HG03565 (cell line): Measurements from ENCODE around the gene LPXN.

ENCODE experiments used
- ATAC-seq: cut with Tn5 transposase; IDR thresholded peaks from one replicate; pipeline ENCODE4 v1.9.1; 2021; ENCODE audit warnings: mild to moderate bottlenecking, moderate library complexity; ENCODE audit not compliant: unreplicated experiment

Gene LPXN

GRCh38 chr11:58575377-58576020 is at the start of gene LPXN:
Gene LPXN, minus strand, starts transcription at chr11:58575856. Its CDS starts 84 bp downstream, at chr11:58575772.
- no peak for ATAC-seq

GRCh38 chr11:58625086-58625485 is 49.4 kb upstream of the LPXN start:
- no peak for ATAC-seq

DNA sequence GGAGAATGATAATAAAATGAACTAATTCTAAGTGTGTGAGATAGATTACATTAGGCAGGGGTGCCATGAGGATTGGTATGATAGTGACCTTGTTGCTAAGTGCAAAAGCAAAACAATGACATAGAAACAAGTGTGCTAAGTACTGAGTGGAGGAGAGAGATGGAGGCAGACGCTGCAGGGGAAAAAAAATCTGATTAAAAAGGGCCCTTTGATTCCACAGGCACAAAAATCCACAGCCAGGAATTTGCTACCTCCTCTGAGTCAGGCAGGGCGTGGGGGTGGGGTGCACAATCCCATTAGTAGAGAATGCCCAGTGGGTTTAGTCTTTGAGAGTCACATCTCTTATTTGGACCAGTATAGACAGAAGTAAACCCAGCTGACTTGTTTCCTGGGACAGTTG is 46.7 kb upstream of the LPXN start, which contains the start of gene CNTF:
TSS of gene CNTF (plus strand) at position 322 of the 400 bp plus-strand sequence. CDS start 88 bp downstream, outside the sequence.
- ATAC-seq: no peak

DNA sequence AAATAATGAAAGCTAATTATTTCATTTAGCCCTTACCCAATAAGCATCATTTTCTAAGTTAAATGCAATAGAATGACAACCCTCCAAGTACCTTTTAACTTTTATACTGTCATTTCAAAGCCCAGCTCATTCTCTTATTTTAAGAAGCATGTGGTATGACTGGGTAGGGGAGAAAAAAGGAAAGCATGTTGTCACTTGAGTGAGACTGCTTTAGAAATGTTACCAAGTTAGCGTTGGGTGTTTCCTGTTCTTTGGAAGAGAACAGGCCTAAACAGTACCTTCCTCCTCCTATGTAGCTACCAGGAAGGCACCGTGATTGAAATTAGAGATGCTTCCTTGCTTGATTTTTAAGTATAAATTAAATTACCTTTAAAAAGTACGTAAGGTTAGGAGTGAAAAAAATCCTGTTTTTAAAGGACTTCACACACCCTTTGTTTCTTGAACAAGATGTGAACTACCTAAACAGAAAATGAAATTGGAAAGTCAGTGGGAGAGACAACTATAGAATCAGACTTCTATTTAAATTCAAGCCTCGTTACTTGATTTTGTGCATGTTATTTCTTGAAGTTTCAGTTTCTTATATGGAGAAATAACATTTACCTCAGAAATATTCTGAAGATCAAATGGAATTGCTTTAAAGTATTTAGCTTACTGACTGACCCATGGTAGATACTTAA is 46.1 kb upstream of the LPXN start:
- peak; percentile 53 for ATAC-seq

DNA sequence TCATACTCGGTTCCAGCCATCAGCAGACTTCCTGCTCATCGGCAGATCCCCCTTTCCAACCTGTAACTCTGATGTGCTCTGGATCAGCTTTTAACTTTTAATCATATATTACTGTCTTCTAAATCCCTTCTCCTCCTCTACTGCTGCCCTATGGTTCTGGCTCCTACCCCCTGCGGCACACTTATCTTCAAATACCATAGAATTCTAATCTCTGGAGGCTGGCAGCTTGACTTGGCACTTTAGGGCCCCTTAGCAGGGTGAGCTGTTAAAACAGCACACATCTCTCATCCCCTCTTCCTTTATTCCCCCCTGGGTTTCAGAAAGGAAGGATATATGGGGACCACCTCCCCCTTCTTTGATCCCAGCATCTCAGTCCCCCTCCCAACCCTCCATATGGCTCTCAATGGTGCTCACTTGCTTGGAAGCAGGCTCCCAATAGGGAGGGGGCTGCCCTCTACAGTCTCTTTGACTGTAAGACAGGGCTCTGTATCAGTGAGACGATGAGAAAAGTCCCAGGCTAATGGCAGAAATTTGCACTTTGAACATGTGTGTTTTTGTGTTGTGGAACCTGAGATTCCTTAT is 42.4 kb upstream of the LPXN start:
- ATAC-seq: no peak

- ATAC-seq: no peak
Observed at GRCh38 chr11:58616594-58616993, 40.9 kb upstream of the LPXN start.

DNA sequence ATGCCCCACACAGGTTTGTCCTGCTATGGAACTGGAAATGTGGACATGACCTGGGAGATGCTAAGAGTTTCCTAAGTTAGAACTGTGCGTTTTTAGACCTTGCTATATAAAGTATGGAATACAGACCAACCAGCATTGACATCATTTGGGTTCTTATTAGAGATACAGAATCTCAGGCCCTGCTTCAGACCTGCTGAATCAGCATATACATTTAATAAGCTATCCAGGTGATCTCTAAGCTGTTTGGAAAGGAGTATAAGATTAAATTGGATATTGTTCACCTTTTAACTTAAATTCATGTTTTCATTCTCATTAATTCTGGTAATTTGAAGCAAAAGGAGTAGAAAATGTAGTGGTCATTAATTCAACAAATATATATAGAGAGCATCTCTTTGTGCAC is 39.9 kb upstream of the LPXN start:
- no peak for ATAC-seq

GRCh38 chr11:58613228-58613627 is 37.6 kb upstream of the LPXN start:
- no peak for ATAC-seq

DNA sequence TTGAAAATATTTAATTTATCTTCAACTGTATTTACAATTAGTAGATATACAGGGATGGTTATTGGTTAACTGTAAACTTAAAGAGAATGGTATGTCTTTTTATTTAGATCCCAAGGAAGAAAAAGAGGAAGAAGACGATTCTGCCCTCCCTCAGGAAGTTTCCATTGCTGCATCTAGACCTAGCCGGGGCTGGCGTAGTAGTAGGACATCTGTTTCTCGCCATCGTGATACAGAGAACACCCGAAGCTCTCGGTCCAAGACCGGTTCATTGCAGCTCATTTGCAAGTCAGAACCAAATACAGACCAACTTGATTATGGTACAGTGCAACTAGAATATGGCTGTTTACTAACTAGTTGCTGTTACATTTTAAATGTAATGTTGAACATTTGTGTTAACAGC is 34.1 kb upstream of the LPXN start:
- no peak for ATAC-seq

DNA sequence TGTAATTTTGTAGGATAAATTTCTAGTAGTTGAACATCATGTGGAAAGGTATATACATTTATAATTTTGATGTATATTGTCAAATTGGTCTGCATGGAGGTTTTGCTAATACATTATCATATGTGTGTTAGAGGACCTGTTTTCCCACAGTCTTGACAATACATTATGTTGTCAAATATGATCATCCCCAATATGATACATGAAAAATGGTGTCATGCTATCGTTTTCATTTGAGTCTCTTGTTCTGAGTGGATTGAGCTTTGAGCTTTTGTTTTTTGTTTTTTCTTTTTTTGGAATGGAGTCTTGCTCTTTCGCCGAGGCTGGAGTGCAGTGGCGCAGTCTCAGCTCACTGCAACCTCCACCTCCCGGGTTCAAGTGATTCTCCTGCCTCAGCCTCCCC is 32.7 kb upstream of the LPXN start:
- ATAC-seq: no peak

DNA sequence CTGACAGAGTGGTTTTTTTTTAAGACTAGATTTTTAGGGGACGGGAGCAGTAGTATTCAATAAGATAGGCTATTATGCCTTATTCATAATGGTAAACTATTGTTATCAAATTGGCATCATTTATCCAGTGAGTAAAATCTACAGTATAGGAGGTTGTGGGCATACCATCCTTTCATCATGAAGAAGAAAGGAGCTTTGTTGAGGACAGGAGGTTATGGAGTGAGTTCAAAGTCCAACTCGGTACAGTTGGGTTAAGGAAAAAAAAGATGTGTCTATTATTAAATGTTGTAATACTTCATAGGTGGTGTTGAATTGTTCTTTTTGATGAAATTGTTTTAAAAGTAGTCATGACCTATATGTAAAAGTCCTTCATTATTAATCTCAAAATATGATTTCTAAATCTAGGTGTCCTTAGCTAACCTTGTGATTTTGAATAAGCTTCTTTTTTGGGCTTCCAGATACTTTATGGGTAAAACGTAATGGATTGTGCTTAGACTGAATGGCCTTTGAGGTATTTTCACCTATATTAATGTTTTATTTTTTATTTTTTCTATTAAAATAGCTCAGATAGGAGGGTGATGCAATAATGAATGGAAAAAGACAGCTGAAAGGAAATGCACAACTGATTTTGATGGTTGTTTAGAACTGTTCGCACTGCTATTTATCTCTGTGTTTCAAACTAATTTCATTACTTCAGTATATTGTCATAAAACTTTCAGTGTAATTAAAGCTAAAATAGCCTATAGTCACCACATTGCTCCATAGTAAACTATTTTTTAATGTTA is 31.5 kb upstream of the LPXN start:
- ATAC-seq: no peak

GRCh38 chr11:58600510-58600909 is 24.9 kb upstream of the LPXN start:
- no peak for ATAC-seq

DNA sequence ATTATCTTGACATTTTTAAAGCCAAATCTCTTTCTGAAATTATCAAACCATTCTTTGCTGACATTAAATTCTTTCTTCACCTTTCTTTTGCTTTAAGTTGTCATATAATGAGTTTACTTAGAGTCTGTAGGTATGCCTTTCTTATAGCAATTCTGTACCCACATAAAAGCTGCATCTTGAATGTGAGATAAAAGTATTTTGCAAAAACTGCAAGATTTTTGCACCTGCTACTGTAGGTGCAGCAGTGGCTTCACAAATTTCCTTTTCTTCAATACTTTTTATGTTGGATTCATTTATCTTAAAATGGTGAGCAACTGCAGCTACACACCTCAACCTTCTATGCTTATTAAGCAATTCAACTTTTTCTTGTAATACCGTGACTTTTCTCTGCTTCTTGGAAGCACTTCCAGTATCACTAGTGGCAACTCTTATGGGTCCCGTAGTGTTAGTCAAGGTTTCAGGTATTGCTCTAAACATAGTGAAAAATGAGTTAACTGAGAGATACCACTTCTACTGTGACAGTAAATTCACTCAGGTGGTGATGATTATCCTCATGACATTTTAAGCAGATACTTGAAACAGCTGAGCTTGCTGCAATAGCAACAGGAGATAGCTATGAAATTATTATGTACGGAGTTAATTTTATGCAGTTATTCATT is 22.0 kb upstream of the LPXN start:
- ATAC-seq: no peak

DNA sequence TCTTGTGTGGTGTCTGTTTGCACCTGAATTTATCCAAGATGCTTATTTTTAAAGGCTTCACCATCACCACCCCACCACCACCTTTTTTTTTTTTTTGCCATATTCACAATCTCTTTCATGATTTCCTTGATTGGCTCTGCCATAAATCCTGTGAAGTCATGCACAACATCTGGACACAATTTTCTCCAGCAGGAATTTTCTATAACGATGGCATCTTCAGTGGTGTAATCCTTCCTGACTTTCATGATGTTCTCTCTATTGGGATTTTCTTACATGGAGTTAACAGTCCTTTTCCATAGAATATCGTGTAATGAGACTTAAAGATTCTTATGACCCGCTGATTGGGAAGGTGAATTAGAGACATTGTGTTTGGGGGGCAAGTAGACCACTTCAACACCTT is 21.0 kb upstream of the LPXN start:
- ATAC-seq: no peak

DNA sequence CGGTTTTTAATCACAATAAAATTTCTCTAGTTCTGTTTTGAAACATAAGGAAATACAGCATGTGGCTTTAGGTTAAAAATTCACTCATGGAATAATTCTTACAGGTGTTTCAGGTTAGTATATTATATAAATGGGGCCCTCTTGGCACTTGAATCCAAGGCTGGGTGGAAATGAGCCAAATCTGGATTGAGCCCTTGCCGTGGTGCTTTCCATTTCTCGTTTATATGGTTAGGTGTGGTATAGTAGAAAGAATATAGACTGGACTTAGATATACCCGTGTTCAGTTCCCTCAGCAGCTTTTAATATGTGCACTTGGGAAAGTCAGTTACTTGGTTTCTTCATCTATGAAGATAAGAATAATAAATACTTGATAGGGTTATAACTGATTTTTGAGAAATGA is 19.2 kb upstream of the LPXN start:
- ATAC-seq: no peak

- ATAC-seq: no peak
Observed at GRCh38 chr11:58592760-58593472, 17.3 kb upstream of the LPXN start.

GRCh38 chr11:58591659-58592058 is 16.0 kb upstream of the LPXN start:
- ATAC-seq: no peak

- ATAC-seq: no peak
Observed at GRCh38 chr11:58586998-58587397, 11.3 kb upstream of the LPXN start.

DNA sequence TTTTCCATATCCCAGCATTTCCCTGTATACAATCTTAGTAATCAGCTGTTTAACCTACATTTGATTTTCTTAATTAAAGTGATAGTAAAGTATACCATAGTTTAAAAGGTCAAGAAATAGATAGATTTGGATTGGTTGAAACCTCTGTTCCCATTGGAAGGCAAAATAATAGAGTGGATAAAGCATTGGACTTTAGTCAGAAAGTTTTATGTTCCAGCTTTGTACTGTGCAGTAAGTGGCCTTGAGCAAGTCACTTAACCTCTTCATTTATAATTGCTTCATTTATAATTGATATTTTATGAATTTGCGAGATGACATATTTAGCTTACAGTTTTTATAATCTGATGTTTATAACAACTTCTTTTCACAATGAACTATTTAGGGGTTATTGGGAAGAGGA is 6.8 kb upstream of the LPXN start:
- ATAC-seq: no peak

GRCh38 chr11:58580311-58580710 is 4.7 kb upstream of the LPXN start:
- ATAC-seq: no peak
